Islet of Langerhans (tissue), 1 donor: ENCODE data around the gene GSTM4.

Source experiments
- FAIRE-seq: peaks from one replicate; lab custom pipeline; 2011; peaks lifted over from hg19 to GRCh38; lab: Jason Lieb, UNC

GSTM4 gene

GRCh38 chr1:109625176-109625575, 30.7 kb upstream of the GSTM4 start:
- FAIRE-seq, result no peak

- FAIRE-seq, result no peak
These were observed 30.0 kb upstream of the GSTM4 start for GRCh38 chr1:109625601-109626560.

GRCh38 chr1:109626682-109627408, 29.1 kb upstream of the GSTM4 start:
- no peak for FAIRE-seq

GRCh38 chr1:109627692-109628399, 28.1 kb upstream of the GSTM4 start:
- FAIRE-seq, result no peak

- no peak for FAIRE-seq
These were observed 27.2 kb upstream of the GSTM4 start for GRCh38 chr1:109628540-109629321.

- FAIRE-seq, result no peak
These were observed 26.4 kb upstream of the GSTM4 start for GRCh38 chr1:109629372-109630030.

GRCh38 chr1:109630081-109630897, 25.6 kb upstream of the GSTM4 start:
- FAIRE-seq, result no peak

- no peak for FAIRE-seq
These were observed 24.9 kb upstream of the GSTM4 start for GRCh38 chr1:109630898-109631512.

- no peak for FAIRE-seq
These were observed 24.1 kb upstream of the GSTM4 start for GRCh38 chr1:109631513-109632505.

- no peak for FAIRE-seq
These were observed 23.1 kb upstream of the GSTM4 start for GRCh38 chr1:109632671-109633346.

GRCh38 chr1:109634292-109634691, 21.6 kb upstream of the GSTM4 start:
- no peak for FAIRE-seq

GRCh38 chr1:109634771-109635750, 20.8 kb upstream of the GSTM4 start:
- no peak for FAIRE-seq

- FAIRE-seq, result no peak
These were observed 20.1 kb upstream of the GSTM4 start for GRCh38 chr1:109635862-109636200.

- FAIRE-seq, result no peak
These were observed 19.5 kb upstream of the GSTM4 start for GRCh38 chr1:109636201-109636952.

- no peak for FAIRE-seq
These were observed 18.5 kb upstream of the GSTM4 start for GRCh38 chr1:109637446-109637845.
